DMS79 (cell line): Measurements from ENCODE around the gene PTPRG.
"Not testable (repeated sequence)": the region's sequence is repeated elsewhere in the genome, so short reads cannot be mapped to it uniquely, and the experiment has no call there.

Experiments used
- DNase-seq: peaks from one replicate; lab custom pipeline; 2025; lab: John Stamatoyannopoulos, UW

The PTPRG gene

DNA sequence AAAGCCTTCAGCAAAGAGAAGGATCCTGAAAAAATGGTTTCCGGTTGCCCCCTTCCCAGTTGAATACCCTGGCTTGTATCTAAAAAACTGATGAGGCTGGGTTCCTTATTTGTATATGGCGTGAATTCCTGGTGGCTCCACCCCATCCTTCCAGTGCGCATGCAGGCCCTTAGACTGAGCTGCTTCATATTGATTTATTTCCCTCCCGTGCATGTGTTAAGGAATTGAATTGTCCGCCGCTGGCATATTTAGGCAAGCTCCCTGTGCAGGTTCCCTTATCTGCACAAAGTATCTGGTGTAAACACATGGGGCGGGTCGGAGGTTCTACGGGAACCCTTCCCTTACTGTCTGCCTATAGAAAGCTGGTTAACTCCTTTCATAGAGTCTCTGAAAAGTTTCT, 449.6 kb downstream of the PTPRG start:
- DNase-seq = no peak

DNA sequence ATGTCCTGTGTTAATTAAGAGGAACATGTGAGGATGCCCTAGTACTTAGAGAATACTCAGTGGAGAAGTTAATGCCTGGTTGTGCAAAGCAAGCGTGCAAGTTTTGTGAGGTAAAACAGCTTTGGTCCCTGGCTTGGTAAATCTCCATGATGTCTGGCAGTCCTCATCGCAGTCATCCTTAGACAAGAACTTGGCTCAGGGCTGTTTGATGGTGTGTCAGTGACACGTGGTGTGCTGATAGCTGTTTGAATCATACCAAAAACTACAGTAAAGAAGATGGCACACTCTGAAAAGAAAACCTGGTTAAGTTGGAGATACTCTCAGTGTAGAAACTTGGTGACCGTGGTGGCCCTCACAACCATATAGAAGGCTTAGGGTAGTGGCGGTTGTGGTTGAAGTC, 450.3 kb downstream of the PTPRG start:
- DNase-seq = no peak

DNA sequence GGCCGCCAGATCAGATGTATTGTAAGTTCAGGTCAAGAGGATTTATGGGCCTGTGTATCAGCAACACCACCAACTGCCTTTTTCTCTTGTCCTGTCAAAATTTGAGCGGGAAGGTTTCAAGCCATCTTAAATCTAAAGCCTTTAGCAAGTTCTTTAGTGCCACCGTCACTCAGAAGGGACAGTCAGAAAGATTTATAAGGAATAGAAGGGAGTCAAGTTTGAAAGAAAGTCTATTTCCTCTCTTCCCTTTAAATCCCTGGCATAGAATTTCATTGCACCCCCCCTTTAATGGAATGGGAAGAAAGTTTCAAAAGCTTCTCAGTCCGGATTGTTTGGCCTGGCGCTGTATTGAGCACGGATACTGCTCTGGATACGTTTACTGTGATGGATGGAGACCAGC, 452.6 kb downstream of the PTPRG start:
- no peak for DNase-seq

DNA sequence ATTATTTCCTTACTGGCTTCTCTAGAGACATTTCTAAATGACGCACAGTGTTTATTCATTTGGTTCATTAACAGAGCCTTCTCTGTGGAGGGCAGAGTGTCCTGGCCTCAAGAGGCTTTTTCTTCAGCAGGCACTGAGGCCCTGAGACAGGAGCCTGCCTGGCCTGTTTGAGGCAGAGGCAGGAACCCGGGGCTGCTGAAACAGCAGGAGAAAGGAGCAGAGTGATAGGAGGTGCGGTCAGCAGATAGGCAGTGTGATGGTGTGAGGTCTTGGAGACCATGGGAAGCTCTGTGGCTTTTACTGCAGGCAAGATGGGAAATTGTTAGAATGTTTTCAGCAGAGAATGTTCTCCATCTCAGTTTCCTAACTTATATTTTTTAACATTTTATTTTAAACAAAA, 453.7 kb downstream of the PTPRG start:
- DNase-seq = no peak

DNA sequence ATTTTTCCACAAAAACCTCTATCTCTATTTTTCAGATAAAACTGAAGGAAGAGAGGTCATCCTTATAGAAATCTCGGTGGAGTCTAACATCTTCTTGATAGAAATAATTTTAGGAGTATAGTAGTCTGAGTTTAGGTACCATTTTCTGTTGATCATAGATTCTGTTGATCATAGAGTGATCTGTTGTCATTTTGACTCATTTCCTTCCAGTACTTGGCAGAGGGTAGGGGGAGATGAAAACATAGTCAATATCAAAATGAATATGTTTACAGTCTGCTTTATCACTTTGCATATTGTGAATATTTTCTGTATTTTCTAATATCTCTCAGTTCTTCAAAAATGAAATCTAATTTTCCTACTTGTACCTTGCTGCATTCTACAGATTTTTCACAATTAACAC, 458.5 kb downstream of the PTPRG start:
- no peak for DNase-seq

DNA sequence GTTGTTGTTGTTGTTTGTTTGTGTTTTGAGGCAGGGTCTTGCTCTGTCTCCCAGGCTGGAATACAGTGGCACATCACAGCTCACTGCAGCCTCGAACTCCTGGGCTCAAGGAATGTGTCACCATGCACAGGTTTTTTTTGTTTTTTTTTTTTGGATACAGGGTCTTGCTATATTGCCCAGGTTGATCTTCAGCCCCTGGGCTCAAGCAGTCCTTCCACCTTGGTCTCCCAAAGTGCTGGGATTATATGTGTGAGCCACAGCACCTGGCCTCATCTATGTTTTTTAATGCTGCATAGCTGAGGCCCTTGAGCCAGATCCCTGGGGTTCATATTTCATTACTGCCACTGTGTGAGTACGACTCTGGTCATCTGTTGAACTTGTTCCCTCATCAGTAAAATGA, 459.3 kb downstream of the PTPRG start:
- no peak for DNase-seq

DNA sequence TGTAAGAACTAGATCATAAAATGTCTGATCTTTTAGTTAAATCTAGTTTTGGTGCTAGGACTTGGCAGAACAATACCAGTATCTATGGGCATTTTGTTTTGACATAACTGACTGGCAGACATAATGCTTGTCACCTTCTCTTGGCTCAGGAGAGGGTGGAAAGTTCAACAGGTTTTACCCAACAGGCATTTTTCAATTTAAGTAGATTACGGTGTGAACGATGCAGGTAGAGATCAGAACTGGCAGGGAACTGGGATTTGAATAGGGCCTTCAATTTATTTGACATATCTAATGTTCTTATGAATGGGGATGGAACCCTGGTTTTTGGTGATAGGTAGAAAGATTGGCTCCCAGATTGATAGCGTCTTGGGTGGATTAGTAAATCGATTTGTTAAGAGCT, 460.9 kb downstream of the PTPRG start:
- DNase-seq = no peak

DNA sequence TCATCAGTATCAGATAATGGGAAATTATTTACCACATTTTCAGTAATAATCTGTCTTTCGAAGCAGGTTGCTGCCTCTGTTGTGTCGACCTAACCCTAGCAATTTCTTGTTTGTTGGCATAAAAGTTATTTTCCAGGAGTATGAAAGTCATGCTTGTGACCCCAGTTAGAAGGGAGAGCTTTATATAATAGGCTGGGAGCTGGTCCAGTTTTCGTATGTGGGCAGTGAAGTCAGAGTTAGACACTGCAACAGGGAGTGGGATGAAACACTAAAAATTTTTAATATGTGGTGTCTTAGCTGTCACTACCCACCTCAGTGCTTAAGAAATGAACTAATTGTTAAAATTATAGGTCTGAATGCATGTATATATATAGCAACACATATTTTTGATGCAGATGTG, 463.5 kb downstream of the PTPRG start:
- DNase-seq = no peak

DNA sequence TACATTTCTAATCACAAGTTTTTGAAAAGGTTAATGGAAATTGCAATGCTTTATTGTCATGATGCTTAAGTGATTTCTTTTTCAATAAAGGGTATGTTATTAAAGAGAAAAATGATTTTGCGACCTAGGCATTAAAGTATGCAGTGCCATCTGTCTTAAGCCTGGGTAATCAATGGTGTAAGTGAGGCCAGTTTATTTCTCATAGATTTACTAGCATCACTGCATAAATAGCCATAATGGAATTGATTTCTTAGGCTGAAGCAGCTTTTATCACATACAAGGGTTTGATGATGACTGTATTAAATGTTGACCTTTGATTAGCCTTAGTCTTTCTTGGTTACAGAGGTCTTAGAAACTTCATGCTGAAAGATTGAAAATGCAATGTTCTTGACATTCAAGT, 464.5 kb downstream of the PTPRG start:
- no peak for DNase-seq

DNA sequence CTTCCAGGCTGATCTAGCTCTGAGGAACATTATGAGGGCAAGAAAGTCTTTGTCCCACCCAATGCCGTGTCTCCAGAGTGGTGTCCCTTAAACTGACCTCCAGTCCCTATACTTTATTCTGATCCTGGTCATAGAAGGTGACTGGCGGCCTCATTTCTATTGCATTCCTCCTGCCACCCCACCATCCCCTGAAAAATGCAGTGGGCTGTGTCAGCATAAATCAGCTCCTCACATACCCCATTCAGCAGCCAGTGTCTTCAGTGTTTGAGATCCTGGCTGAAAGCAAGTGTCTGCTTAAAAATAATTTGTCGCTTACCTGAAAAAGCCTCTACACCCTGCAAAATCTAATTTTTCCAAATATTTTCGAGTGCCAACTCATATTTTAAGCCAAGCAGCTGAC, 465.9 kb downstream of the PTPRG start:
- DNase-seq = no peak

DNA sequence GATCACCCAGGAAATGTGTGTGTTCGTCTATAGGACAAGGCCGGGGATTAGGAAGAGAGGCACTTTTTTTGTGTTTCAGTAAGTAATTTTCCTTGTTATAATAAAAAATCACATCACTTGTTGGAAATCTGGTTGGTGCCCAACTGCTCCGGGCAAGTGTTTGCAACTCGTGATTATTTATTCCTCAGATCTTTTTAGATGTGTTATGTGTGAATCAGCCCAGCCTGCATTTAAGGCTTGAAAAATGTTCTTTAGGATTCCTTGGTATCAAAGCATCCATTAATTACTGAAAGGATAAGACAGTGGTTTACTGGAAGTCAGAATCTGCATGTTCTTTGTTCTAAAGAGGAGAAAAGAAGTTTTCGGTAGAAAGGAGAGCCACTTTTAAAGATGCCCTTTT, 466.4 kb downstream of the PTPRG start:
- no peak for DNase-seq

DNA sequence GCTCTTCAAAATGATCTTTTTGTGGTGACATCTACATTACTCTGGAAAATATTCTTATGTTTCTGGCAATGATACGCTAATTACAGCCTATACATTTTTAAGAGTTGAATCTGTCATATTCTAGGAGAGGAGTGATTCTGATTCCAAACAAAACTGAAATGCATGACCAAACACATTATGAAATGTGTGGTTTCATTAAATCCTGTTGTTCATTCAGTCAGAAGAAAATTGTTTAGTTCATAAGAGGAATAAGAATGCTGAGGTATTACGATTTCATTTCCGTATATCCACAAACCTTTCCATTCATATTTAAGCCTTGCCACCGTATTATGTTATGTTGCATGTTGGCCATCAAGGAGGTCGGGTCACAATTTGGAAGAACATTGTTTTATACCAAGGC, 466.9 kb downstream of the PTPRG start:
- DNase-seq = no peak

DNA sequence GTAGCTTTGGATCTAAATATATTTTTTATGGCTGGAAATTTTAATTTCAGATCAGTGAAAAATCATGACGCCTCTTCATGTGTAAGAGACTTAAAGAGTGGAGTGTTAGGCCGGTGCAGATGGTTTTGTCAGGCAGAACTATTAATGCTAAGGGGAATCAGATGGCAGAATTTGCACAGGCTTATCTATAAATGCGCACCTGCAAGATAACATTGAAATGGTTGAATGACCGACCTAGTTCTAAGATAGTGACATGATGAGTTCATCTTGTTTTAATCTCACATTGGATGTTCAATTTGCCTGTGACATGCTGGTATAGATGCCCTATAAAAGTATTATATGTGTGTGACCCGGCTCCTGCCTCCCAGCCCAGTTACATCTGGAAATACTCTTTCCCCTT, 471.4 kb downstream of the PTPRG start:
- no peak for DNase-seq

DNA sequence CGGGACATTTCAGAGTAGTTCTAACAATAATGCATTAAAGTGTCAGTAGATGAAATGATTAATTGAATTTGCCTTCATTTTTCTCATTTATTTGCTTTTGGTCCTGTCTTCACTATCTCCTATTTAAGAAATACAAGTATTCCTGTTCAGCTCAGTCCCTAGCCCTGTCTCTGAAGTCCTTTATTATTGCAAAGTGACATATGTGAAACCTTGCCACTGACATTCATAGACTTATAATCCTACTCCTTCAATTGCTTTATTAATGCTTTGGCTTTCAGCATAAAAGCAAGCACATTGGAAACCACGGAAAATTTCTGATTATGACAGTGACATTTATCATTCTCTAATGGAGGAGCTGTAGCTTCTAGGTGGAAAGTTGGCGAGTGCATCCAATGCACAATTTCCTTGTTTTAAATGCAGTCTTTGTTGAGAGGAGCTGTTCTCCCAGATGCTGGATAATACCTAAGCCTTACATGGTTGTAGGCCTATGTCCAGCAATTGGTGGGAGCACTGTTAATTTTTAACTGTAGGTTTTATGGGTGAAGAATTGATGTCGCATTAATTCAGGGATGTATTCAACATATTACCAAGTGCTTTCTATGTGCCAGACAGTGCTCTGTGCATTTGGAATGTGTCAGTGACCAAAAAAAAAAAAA, 474.2 kb downstream of the PTPRG start:
- DNase-seq = no peak

DNA sequence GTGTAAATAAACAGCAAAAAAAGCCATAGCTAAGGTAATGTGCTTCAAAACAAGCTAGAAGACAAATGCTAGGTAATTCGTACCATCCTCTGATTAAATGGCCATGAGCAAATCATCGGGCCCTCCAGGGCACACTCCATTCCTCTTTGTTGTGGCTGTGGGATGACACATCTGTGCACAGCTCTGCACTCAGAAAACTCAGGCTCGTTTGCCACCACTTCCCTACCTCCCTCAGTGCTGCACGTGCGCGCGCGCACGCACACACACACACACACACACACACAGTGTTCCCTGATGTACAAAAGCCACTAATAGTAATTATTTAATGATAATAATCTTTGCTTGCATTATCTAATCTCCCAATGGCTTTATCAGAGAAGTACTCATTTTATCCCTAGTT, 475.4 kb downstream of the PTPRG start:
- DNase-seq = no peak

DNA sequence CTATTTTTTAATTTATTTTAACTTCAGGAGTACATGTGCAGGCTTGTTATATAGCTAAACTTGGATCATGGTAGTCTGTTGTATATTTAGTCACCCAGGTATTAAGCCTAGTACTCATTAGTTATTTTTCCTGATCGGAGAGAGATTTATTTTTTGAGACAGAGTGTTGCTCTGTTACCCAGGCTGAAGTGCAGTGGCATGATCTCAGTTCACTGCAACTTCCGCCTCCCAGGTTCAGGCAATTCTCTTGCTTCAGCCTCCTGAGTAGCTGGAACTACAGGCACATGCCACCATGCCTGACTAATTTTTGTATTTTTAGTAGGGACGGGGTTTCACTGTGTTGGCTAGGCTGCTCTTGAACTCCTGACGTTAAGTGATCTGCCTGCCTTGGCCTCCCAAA, 477.4 kb downstream of the PTPRG start:
- not testable (repeated sequence) for DNase-seq

DNA sequence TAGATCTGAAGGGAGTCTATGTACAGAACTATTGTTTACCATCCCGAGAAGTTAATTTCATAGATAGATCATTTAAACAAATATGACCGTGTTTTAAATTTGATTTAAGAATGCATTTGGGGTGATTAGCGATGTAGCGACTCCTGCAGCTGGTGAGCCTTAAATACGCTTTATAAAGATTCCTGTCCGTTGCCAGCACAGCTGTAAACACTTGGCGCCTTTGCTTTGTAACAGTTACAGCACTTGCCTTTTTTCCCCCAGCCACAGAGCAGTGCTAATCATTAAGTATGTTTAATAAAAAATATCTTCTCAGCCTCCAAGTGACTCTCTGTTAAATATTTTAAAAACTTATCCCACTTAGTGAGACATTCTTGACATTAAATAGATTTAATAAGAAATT, 478.2 kb downstream of the PTPRG start:
- no peak for DNase-seq

DNA sequence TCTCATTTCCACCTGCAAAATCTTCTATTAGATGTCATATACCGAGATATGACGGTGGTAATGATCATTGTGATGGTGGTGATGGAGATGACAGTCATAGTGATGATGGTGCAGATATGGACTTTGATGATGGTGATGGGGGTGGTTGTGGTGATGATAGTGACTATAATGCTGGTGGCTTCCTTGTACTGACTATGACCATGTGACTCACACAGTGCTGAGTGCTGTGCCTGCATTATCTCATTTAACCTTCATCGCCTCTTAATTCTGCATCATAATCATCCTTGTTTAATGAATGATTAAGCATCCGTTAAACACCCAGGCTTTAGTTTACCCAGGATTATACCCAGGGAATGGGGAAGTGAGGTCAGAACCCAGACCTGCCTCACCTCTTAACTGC, 480.3 kb downstream of the PTPRG start:
- no peak for DNase-seq

DNA sequence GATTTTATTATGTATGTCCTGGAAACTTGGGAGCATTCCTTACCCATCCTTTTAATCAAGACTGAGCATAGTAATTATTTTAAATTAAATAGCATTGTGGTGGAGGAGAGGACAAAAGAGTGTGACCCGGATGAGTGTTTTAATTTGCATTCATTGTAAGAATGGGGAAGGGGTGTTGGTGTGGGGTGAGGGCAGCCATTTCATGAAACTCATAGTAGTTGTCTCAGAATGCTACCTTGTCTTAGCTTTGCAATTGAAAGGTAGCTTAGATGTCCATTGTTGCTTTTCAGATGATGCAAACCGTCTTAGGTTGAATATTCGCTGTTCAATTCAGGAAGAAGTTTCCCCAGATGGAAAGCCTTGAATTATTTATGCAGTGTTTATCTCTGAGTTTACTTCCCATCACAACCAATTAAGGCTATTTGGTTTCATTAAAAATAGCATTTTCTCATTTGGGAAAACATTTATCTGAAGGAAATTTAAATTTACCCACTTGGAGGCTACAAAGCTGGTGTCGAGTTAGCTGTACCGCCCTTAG, 483.6 kb downstream of the PTPRG start:
- DNase-seq = no peak

DNA sequence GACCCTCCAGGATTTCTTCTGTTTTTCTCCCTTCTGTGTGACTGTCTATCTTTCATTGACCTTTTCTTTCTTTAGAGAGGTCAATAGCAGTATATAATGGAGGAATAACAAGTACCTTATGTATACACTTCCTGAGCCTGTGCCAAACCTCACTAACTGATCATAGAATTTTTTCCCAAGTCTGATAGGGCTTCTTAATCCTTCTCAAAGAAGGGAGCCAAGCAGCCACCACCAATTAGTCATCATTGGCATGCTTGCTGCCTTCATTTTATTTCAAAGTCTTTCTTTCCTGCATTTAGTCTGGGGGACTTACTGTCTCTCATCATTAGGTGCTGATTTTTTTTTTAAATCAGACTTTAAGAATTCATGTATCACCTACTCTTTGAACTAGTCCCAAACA, 485.0 kb downstream of the PTPRG start:
- no peak for DNase-seq

DNA sequence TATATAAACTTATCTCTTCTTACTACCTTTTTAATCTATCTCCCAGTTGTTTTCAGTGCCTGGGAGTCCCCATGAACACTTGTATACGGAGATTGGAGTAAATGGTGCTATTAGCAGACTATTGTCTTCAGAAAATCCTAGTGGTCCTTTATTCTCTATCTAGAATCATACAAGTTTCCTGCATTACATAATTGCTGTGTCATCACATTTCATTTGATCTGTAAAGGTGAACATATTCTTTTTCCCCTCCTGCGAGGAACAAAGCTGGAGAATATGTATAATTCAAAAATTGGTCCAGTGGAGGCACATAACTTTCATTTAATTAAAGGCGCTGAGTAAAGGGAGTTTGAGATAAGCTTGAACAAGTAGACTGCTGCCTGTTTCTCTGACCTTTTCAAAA, 487.2 kb downstream of the PTPRG start:
- DNase-seq = no peak

DNA sequence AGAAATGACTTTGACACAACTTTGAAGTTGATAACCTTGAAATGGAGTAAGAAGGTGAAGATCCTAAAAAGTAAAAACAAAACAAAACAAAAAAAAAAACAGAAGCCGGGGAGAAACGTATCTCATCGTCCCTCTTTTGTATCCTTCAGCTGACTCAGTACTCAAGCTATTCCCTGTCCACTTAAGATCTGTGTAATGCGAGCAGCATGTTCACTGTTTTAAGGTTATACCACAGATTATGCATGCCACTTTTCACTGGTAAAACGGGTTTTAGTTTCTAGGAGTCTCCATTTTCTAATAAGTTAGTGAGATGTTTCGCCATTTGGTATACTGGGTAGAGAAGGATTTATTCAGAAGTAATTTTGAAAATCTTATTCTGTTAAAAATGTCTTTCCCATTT, 487.7 kb downstream of the PTPRG start:
- no peak for DNase-seq

DNA sequence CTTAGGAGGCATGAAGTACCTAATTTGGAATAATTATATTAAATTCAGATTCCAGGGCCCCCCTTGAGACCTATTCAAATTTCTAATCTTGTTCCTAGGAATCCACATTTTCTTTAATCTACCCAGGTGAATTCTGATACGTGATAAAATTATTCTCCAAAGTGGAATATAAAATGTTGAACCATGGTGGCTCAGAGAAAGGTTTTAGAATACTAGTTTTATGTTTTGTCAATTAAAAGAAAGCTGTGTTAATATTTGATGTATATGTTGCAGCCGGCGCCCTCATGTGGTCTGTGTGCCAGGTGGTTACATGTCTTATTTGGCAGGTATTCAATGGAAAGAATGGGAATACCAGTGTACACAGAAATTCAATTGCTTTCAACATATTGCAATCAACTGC, 490.1 kb downstream of the PTPRG start:
- DNase-seq = no peak

DNA sequence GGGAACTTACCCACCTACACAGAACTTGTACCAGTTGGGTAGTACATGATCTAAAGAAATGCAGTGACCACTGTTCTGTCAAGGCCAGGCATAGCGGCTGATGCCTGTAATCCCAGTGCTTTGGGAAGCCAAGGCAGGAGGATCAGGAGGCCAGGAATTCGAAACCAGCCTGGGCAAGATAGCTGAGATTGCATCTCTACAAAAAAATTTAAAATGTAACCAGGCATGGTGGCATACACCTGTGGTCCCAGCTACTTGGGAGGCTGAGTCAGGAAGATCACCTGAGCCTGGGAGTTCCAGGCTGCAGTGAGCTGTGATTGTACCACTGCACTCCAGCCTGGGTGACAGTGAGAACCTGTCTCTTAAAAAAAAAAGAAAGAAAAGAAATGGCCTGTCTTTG, 491.0 kb downstream of the PTPRG start:
- no peak for DNase-seq

DNA sequence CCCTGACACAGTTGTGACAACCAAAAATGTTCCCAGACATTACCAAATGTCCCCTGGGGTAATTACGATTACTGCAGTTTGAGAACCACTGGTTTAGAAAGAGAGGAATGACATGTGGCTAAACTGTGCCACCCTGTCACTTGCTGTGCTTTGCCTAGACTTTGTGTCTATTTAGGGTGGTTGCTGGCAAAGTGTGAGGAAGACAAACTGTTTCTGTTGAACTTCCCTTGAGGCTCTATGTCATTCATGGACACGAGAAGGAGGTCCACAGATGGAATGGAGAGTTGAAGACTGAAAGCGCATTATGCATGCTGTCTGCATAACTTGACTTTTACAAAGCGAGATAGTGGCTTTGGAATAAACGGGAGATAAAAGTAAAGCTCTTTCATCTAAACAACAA, 495.3 kb downstream of the PTPRG start:
- DNase-seq = no peak
